HG03066 (cell line): Measurements from ENCODE around the gene ZIK1.
A peak's percentile ranks its signal among the peaks of the same experiment; 100 is the strongest.

Experiments used
- ATAC-seq: cut with Tn5 transposase; IDR thresholded peaks from one replicate; pipeline ENCODE4 v1.9.1; 2021; ENCODE audit warnings: low read depth; ENCODE audit not compliant: unreplicated experiment

Gene ZIK1

DNA sequence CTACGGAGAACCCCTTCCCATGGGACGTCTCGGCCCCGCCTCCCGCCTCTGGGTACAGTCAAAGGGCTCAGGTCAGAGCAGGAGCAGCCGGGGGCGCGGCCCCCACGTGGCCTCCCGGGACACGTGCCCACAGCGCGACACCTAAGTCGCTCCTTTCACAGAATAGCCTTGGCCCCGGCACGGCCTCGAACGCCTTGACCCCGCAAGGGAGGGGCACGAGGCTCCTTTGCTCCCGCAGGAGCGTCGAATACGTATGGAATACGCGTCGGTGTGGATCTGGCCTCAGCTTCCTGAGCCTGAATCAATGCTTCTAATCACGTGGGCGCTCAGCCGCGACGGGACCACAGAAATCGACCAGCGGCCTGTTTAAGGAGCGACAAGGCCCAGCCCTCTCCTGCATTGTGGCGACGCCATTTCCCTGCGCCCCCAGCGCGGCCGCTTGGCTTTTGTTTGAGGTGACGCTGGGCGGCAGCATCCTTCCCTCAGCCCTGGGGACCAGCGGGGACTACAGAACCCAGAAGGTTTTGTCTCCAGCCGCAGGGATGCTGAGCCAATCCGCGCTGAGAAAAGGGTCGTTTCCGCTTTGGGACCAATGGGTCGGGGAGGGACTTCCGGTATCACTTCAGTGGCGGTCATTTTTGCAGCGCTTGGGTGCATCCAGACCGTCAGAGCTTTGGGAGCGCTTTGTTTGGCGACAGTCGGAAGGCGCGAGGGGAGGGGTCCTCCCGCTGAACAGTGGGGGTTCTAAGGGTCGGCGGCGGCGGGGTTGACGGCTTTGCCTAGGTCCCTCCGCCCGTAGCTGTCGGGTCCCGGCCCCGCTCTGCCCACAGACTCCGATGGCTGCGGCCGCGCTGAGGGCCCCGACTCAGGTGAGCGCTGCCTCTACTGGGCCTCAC lies at the start of gene ZIK1:
TSS of gene ZIK1 (plus strand) at position 625 of the 896 bp plus-strand sequence. CDS start at position 837, 212 bp downstream.
- ATAC-seq: peak; percentile 77

DNA sequence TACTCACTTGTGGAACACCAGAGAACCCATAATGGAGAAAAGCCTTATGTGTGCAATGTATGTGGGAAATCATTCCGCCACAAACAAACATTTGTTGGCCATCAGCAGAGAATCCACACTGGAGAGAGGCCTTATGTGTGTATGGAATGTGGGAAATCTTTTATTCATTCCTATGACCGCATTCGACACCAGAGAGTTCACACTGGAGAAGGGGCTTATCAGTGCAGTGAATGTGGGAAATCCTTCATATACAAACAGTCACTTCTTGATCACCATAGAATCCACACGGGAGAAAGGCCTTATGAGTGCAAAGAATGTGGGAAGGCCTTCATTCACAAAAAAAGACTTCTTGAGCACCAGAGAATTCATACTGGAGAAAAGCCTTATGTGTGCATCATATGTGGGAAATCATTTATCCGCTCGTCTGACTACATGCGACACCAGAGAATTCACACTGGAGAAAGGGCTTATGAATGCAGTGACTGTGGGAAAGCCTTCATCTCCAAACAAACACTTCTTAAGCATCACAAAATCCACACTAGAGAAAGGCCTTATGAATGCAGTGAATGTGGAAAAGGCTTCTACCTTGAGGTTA lies 45.9 kb upstream of the ZIK1 start:
- ATAC-seq: no peak

DNA sequence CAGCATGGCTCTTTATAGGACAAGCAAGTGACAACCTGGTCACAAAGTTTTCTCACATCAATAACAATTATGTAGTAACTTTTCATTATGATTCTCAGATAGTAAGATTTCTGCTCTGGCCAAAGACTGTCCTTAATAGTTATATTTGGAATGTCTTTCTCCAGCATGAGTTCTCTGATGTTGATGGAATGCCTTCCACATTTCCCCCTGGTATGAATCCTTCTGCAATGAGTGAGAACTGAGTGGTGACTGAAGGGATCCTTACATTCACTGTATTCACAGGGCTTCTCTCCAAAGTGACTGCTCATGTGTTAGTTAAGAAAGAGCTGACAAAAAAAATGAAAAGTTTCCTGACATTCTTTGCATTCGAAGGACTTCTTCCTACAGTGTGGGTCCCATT lies 37.4 kb upstream of the ZIK1 start:
- ATAC-seq: no peak

DNA sequence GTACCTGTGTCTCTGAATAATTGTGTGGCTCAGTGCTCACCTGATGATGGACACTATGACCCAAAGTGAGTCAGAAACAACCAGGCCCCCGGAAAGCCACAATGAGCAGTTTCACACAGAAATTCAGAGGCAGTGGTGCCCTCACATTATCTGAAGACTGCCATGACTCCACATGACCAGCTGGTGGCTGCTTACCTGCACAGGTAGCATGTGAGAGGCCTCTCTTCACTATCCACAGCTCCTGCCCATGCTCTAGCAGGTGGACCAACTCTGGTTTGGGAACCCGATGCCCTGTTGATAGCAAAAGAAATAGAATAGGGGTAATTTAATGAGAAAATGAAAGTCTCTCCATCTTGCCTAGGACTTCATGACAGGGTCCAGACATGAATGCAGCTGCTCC lies 31.5 kb upstream of the ZIK1 start:
- ATAC-seq: no peak

DNA sequence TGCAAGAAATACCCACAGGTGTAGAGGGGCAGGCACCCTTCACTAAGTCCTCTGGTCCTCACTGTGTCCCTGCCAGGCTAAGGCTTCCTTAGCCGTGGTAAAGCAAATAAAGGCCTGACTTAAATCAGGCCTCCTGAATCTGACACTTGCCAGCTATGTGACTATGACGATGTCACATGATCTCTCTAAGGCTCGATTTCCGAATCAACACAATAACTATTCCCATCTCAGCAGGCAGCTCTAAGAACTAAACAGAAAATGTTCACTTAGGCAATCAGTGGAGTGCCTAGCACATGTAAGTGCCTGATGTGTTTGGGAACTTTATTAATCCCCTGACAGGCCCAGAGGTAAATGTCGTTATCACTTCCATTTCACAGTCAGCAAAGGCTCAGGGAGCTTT lies 26.3 kb upstream of the ZIK1 start:
- no peak for ATAC-seq

DNA sequence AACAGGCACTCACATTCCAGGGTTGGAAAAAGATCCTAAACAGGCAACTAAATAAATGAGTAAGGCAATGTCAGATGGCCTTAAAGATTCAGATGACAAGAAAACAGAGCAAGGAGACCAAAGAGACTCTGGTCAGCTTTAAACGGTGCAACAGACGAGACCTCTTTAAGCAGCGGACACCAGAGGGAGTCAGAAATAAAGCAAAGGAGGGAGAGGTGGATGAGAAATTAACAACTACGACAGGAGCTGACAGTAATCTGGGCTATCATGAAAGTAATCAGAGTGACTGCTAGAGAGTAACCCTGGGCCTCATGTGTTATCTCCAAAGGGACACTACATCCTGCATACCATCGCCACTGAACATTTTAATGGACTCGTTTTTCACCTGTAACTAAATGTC lies 25.4 kb upstream of the ZIK1 start:
- no peak for ATAC-seq

DNA sequence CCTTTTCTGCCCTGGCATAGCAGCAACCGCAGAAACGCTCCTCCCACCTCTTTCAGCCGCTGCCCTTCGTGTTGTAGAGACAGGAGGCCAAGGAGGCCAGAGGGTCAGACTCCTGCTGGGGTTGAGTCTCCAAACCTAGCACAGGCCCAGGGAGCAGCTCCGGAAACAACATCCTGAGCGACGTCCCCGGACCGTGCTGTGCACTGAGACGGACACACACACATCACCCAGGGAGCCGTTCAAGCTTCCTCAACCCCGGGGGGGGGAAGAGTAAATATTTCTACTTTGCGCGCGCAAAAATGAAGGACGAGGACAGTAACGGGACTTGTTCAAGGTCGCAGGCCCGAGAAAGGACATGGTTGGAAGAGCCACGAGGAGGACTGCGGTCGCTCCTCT lies 24.9 kb upstream of the ZIK1 start:
- peak; percentile 7 for ATAC-seq

DNA sequence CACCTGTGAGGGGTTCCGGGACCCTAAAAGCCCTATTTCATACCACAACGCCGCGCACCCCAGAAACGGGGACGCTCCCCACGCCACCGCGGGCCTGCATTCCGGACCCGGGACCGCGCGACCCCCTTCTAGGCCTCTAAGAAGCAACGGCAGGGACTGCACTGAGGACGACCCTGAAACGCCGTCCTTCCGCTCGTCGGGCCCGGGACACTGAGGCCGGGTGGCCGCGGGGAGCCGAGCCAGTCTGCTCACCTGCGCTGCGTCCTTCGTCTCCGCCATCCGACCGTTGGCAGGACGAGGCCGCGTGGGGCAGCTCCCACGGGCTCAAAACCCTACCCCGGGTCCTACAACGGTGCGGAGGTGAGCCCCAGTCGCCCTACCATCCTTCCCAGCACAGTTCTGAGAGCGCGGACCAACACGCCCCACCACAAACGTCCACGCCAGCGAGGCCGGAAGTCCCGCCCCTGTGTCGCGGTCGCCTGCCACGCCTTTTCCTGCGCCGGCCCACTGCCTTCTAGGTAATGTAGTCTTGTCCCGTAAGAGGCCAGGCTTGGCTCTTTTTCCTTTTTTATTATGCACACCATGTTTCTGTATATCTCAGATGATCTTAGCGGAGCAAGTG lies 24.4 kb upstream of the ZIK1 start, which contains the start of gene ZNF550:
TSS of gene ZNF550 (minus strand) at position 460 of the 622 bp plus-strand sequence. CDS start at position 279, 181 bp downstream.
- peak; percentile 97 for ATAC-seq

DNA sequence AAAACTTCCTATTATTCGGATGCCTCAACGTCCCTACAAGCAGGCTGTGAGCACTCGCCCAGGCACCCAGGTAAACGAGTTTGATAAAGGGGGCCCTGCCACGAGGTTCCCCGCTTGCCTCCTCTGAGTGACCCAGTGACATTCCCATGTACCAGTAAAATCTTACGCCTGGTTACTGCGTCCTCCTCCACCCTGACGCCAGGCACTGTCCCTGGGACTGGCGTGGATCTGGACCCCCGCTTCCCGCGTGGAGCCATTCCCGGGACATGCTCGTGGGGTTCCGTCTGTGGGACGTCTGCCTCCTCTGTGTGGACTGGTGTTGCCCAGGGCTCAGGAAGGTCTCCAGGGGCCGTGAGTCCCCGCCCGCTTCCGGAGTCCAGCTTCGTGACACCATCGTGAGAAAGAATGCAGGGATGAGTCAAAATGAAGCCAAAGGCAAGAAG lies 23.9 kb upstream of the ZIK1 start:
- ATAC-seq: no peak

DNA sequence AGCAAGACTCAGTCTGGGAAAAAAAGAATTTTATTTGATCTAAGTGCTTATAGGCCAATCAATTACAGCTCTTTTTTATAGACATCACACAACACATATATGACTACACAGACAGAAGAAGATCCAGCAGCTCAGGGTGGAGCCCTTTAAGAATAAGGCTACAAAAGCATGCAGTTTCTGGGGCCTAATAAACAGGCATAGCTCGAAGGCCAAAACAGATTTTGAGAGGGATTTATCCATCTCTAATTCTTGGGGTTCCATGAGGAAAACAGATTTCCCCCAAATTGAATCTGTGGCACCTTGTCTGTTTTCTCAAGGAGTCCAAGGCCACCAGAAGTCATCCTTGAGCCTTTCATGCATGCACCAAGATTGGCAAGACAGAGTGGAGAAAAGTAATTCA lies 20.4 kb upstream of the ZIK1 start:
- ATAC-seq: no peak

DNA sequence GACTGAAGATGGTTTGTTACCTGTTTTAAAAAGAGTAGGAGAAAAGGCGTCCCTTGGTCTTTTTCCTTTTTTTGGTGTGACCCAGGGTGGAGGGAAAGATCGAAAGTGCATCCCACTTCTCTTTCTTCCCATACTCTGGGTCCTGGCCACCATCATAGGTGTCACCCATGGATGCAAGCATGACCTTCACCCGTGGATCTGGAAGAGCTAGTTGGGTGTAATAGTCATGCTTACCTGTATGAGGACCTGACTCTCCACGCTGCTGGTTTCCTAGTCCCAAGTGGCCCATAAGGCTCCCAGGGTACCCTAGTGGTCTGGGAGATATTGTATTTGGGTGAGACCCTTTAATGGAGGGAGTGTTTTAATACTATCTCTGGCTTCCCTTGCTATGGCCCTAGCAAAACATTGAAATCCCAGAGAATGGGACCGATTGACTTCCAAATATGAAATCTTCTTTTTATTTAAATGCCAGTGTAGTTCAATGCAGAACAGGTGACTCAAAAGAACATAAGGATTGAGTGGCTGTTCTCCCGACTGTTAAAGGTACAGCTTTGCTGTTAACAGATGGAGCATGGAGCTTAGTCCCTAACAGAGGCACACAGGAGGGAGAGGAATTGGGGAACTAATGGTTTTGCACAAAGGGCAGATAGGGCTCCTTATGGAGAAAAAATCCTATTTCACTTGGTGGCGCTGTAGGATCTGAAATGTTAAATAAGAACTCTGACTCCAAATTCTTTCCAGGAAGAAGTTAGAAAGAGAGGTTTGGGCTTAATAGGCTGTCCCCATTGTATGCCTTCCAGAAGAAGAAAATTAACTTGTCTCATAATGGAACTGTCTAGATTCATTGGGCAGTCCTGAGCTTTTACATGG lies 17.3 kb upstream of the ZIK1 start:
- no peak for ATAC-seq

DNA sequence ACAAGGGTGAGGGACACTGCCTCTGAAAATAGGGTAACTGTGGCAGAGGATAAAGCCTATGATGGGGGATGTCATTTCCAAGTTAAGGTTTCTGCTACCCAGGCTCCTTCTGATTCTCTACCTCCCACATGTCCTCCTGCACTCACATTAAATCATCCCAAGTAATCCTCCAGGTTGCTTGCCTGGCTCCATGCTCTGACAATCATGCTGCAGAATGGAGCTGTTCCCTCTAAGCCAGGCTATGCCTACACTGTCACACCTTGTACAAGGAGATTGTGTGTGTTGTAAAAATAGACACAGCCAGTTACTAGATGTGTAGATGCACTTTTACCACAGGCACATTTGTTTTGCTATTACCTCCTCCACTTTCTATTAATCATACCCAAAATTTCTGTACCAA lies 13.2 kb upstream of the ZIK1 start:
- ATAC-seq: no peak

DNA sequence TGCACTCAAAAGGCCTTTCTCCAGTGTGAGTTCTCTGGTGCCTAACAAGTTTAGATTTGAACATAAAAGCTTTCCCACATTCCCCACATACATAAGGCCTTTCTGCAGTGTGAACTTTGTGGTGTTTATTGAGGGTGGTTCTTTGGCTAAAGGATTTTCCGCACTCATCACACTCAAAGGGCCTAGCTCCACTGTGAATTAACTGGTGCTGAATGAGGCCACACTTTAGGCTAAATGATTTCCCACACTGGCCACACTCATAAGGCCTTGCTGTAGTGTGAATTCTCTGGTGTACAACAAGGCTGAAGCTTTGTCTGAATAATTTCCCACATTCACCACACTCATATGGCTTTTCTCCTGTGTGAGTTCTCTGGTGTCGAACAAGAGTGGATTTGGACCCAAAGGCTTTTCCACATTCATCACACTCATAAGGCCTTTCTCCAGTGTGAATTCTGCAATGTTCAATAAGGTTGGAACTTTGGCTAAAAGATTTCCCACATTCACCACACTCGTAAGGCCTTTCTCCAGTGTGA lies 11.5 kb upstream of the ZIK1 start:
- no peak for ATAC-seq

DNA sequence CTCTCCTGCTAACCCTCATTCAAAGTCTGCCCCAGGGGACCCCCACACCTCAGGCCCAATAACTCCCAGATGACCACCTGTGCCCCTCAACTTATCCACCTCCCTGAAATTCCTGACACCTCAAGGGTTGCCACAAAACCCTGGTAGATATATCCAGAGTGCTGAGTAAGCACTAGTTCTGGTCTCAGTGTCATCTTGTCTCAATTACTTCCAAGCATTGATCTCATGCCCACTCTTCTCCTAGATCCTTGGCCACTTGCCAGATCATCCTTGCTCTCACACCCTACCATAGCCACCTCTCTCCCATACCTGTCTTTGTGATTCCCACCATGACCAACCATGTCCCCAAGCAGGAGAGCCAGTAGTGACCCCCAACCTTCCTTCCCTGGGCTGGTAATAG lies 7.3 kb upstream of the ZIK1 start:
- no peak for ATAC-seq

DNA sequence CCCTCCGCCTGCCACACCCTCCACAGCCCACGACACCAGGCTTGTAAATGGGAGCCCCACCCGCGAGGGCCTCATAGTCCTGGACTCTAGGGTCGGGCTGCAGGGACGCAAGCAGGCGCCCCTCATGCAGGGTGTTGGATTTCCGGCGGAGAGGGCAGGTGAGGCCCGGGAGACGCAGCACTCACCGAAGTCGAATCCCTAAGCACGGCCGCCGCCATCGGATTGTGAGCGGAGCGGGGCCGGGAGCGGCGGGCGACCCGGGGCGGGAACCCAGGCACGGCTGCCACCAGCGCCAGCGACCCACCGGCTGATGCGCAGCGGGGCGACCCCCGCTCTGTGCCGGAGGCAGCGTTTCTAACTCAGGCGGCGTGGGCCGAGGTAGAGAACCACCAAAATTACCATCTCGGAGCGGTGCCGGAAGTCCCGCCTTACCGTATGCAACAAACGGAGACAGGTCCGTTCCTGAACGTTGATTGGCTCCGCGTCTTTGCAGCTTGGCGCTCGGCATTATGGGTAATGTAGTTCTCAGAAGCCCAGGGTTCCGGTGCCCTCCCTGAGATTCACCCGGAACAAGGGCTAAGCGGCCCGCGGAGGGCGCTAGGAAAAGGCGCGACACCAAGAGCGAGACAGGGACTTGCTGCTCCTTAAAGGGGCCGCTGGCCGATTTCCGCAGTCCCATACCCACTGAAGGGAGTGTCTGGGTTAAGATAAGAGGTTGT lies 5.3 kb upstream of the ZIK1 start, which contains the start of gene ZNF416:
TSS of gene ZNF416 (minus strand) at position 425 of the 719 bp plus-strand sequence. CDS start at position 218, 207 bp downstream.
- ATAC-seq: peak; percentile 88

DNA sequence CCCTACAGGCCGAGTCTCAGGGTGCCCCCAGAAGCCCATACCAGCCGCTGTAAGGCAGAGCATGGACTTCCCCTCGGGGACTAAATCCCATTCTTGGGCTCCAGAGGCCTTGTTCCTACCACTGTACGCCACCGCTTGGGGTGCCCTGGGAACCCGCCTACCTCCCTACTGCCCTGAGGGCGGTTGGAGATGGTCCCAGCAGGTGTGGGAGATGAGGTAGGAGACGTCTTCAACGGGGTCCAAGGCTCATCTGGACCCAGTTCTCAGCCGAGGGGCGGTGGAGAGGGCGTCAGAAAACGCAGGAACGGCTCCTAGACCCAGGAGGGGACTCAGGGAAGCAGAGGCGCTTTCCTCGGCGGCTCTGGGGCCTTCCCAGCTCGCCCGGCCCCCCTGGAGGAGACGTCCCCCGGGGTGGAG lies 833 bp upstream of the ZIK1 start:
- ATAC-seq: no peak

DNA sequence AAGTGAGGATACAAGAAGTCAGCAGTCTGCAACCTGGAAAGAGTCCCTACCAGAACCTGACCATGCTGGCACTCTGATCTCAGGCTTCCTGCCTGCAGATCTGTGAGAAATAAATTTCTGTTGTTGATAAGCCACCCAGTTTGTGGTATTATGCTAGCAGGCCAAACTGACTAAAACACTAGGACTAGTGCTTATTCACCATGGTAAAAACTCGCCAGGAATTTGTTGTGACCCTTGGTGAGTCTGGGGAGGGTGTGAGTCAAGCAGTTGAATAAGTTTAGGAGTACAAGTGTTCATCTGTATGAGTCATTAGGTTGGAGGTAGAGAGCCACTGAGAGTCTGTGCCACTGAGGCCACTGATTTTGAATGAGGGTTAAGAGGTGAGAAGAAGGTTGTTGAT lies 3.6 kb downstream of the ZIK1 start:
- no peak for ATAC-seq

DNA sequence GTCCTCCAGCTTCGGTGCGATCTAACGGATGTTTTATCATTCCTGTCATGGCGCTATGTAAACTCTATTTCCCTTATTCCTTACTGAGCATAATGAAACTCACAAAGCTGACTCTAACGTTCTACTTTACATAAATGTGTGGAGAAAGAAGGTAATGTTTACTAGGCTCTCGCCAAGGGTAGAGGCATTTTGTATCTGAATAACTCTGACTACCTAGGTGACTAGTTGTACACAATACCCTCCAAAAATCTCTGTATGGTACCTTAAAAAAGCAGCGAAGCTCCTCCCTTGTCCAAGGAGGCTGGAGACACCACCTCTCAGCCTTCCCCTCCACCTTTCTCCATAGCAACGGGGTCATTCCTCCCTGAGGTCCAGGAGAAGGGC lies 15.4 kb downstream of the ZIK1 start:
- ATAC-seq: no peak

DNA sequence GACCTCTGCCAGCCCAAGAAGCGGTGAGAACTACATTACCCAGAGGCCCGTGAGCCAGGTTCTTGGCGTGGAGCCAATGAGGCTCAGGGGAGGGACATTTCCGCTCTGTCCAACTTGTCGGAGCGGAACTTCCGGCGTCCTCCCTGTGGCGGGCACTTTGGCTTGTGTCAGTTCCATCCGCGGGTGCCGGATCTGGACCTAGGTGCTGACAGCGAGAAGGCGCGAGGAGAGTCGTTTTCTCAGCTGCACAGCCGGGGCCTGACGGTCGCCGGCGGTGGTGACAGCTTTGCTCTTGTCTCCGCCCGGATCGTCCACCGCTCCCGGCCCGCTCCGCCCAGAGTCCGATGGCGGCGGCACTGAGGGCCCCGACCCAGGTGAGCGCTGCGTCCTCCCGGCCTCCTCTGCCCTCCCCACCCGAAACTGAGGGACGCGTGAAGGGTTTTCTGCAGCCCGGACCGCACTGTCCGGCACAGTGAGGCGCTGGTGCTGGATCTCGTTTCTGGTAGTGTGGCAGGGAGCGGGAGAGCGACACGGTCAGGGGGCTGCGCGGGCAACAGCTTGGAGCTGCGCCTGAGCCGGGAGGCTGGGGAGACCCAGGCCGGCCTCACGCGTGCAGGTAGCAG lies 15.9 kb downstream of the ZIK1 start, which contains the start of gene ZNF530:
TSS of gene ZNF530 (plus strand) at position 125 of the 623 bp plus-strand sequence. CDS start 4,461 bp downstream, outside the sequence.
- peak; percentile 92 for ATAC-seq
